Measurements from ENCODE around the gene IYD.
A peak's percentile ranks its signal among the peaks of the same experiment; 100 is the strongest.

The IYD gene, protein sequence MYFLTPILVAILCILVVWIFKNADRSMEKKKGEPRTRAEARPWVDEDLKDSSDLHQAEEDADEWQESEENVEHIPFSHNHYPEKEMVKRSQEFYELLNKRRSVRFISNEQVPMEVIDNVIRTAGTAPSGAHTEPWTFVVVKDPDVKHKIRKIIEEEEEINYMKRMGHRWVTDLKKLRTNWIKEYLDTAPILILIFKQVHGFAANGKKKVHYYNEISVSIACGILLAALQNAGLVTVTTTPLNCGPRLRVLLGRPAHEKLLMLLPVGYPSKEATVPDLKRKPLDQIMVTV

DNA sequence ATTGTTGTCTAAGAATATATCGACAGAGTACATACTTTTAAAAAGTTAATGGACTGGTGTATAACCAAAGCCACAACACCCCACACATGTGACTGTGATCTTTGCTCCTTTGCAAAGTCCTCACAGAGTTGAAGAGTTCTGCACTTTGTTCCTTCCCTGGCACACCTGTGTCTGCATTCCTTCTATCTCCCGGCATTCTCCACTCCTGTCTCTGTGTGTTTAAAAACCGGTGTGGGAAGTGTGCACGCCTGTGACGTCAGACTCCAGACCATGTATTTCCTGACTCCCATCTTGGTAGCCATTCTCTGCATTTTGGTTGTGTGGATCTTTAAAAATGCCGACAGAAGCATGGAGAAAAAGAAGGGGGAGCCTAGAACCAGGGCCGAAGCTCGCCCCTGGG lies at the start of gene IYD:
IYD (plus strand) TSS at position 251 of the 400 bp plus-strand sequence; CDS start at position 271, 20 bp downstream.
- no peak for DNase-seq

DNA sequence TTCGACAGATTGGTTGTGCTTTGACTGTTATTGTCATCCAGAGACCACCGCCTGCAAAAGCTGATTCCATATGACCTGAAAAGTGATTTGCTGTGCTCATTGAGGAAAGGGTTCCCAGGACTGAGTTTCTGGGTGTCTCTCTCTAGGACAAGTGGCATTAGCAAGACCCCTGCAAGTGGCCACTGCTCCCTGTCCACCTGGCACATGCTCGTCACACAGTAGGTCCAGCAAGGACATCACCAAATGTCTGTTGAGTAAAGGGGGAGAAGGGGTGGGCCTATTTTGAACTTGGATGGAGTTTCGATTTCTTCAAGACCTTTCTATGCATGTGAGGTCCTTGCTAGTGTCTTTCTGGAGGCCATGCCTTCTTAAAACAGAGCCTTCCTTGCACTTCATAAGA lies 48.9 kb upstream of the IYD start:
- no peak for DNase-seq

DNA sequence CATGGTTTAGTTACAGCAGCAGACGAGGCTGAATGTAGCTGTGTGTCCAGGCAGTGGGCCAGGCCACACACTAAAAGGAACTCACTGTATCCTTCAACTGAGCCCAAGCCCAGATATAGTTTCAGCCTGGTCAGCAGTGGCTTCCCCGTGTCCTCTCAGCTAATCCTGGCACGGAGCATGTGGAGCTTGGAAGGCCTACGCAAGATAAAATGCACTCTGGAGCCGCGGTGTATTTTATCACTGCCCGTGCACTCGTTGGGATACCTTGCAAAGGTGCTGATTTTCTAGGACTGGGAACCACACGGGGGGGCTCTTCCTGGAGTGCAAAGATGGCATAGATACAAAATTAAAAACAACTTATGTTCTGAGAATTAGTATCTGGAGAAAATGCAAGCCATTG lies 48.4 kb upstream of the IYD start:
- no peak for DNase-seq

DNA sequence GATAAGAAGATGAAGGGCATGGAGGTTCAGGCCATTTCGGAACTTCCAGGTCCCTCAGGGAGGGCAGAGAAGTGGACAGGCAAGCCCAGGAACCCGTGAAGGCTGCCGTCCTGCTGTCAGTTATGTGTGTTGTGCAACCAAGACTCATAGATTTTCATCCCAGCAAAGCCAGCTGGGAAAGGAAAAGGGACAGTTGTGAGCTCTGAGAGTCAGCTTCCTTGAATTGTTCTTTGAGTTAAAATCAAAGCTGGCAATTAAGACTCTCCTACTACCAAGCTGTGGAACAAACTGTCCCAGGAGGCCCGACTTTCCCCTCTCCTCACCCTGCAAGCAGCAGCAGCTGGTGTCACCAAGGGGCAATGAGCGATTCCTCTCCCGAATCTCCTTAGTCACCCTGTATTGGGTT lies 46.3 kb upstream of the IYD start:
- DNase-seq: no peak

DNA sequence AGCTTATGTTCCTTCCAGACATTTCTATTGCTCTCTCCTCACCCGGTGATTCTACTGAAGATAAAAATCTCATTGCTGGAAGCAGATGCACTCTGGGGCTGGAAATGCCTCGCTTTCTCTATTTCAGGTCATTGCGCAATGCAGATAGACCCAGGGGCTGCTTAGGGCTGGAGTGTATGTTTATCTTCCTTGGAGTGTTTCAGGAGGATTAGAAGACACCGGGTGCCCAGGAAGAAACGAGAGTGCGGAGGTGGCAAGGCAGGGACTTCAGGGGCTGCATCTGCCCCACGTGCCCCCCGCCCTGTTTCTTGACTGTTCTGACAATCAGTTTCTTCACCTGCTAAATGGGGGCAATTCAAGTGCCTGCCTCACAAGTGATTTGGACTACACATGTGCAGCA lies 45.6 kb upstream of the IYD start:
- DNase-seq: no peak

DNA sequence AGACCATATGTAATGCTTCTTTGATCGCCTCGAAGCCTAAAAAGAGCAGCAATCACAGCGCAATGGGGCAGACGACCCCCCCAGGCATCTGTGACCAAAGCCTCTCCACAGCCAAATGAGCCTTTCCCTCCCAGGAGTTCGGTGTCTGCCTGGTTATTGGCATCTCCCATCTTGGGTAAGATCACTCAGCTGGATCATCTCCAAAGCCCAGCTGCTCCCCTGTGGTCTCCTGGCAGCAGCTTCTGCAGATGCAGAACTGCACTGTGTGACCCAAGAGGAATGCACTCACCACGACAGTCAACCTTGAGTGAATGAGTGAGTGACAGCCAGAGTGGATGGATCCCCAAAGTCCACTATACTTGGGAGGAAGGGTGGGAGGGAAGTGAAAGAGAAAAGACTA lies 44.8 kb upstream of the IYD start:
- no peak for DNase-seq

DNA sequence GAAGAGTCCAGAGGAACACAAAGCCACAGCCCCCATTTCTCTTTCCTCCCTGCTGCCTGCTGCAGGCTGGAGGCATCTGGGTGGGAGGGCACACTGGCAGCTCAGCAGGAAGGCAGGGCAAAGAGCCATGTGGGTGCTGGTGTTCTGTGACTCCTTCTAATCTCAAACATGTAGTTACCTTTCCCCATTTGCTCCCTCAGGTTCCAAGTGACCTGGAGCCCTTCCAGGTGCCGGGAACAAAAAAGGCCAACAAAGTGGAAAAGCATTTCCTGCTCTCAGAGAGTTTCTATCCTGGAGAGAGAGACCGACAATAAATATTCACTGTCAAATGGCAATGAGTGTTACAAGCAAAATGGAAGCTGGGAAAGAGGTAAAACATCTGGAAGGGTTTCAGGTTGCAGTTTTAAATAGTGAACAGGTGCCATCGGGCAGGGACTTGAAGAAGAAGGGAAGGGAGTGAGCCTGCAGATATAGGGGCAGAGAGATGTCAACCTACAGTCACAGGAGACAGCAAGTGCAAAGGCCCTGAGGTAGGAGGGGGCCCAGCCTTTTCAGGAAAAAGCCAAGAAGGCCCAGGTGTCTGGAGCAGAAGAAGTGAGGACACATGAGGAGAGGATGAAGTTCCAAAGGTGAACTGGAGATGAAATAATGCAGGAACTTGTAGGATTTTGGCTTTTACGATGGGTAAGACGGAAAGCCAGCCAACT lies 43.6 kb upstream of the IYD start:
- DNase-seq: no peak

DNA sequence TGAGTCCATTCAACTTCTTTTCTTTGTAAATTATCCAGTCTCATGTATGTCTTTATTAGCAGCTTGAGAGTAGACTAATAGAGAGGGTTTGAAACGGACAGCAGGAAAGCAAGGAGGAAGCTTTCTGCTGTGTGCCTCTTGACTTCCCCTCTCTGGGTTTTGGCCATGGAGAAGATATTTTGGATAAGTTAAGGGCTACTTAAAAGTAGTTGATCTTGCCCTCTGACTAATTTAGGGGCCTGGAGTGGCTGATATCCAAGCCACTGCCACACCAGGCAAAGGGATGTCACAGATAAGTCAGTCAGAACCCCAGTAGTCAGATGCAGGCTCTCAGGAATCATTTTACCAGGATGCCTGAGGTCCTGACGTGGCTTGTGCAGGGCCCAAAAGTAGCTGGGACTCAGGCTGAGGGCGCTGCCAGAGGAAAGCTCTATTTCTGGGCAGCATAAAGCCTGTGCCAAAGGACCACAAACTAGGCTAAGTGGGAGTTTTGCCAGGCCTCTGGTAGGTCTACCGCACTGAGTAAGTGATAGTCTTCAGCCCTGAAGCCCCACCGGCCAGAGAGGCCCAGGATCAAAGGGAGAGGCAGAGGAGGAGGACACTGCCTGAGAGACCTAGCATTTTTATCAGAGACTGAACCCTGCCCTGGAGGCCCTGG lies 41.6 kb upstream of the IYD start:
- no peak for DNase-seq

DNA sequence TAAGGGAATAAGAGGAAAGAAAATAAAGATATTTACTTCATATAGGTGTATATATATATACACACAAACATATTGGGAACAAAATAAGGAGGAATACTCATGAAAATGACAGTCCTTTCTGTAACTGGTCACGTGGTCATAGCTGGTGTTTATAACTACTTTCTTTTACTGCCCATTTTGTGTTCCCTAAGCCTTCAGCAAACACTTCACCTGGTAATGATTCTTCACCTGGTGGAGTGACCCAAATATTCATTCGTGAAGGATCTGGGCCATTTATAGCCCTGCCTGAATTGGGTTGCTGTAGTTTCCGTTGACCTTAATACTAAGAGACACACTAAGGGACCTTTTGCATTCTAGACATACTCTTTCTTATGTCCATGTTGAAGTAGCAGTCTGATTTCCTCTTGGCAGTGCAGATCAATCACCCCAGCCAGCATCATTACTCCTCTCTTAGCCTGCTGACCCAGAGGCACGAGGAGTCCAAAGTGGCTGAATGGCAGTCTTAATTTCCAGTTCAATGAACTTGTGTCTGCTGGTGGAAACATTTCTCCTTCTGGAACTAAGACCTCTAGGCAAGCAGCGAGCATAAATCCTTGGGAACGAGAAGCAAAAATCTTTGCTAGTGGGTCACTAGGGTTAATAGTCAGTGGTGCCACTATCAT lies 39.9 kb upstream of the IYD start:
- no peak for DNase-seq

DNA sequence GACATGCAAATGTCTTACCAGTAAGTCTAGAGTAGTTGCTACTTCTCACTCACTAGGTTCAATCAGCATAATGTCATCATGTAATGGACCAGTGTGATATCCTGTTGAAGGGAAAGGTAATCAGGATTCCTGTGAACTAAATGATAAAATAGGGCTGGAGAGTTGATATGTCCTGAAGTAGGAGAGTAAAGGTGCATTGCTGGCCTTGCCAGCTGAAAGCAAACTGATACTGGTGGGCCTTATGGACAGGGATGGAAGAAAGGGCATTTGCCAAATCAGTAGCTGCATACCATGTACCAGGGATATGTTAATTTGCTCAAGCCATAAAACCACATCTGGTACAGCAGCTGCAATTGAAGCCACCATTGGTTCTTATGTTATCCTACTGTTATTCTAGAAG lies 37.5 kb upstream of the IYD start:
- DNase-seq: no peak

DNA sequence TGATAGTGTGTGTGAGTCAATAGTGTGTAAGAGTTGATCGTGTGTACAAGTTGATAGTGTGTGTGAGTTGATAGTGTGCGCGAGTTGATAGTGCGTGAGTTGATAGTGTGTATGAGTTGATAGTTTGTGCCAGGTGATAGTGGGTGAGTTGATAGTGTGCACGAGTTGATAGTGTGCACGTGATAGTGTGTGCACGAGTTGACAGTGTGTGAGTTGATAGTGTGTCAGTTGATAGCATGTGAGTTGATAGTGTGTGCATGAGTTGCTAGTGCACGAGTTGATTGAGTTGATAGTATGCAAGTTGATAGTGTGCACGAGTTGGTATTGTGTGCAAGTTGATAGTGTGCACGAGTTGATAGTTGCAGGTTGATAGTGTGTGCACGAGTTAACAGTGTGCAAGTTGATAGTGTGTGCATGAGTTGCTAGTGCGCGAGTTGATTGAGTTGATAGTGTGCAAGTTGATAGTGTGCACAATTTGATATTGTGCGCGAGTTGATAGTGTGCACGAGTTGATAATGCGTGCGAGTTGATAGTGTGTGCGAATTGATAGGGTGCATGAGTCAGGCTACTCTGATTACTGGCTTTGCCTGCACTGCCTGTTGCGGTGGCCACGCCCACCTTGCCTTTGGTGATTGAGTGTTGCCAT lies 35.8 kb upstream of the IYD start:
- DNase-seq: no peak

DNA sequence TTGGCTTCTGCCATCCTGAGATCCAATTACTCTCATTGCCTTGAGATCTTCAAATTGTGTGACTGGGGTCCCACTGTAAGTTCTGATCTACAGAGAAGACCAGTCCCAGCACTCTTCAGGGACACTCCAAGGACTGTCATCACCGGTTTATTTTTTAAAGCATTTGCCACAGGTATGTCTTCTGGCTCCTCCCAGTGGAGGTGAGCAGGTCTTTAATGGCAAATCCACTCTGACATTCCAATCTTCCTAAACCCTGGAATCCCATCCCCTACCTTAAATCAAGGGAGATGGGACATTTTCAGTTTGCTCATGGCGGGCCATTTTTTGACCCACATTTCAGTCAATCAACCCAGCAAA lies 35.2 kb upstream of the IYD start:
- no peak for DNase-seq

DNA sequence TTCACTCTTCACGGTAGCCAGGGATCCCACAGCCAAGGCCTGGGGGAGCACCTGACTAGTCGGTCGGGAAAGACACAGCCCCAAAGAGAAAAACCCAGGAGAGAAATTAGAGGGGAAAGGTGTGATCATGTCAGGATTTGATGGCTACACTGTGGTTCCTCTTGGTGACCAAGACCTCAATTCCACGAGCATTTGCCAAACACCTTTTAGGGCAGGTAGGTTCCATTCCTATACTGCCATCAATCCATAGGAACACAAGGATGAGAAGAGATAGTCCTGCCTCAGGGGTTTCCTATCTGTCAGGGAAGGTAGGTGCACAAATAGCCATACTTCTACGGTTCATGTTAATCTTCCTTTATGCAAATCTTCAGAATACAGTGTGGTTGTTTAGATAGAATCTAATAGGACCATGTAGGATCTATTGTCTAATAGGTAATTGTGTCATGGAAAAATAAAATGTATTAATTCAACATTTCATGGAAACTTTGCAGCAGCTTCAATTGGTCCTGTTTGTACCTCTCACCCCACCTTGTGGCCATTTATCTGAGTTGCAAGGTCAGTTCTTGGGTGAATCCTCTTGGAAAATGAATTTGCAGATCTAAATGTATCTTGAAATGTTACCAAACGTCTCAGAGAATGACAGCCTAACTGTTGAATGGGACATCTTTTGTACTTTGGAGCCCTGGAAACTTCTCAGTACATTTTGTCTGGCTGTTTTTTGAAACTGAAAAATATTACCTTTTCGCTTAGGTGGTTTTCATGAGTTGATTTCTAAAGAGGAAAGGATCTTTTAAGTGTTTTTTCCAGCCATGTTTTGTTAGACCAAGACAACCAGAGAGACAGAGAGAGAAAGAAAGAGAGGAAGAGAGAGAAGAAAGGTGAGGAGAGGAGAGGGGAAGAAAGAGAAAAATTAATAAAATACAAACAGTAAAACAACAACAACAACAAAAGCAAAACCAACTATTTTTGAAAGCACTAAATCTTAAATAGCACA lies 33.7 kb upstream of the IYD start:
- peak; percentile 44 for DNase-seq

DNA sequence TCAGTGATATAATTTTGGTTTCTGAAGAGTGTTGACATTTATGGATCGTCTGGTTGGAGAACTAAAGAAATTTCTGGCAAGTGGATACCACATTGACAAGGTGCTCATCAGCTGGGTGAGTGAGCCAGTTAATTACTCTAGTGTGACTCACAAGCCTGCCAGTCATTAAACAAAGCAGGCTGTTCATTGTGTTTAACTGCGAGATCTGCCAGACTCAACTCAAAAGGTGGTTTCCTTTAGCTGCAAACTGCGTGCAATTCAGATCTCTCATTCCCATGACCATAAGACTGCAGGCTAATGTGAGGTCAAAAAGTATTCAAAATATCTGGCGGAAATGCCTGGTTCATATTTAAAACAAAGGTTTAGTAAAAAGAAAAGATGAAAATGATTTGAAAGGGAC lies 32.5 kb upstream of the IYD start:
- DNase-seq: no peak

DNA sequence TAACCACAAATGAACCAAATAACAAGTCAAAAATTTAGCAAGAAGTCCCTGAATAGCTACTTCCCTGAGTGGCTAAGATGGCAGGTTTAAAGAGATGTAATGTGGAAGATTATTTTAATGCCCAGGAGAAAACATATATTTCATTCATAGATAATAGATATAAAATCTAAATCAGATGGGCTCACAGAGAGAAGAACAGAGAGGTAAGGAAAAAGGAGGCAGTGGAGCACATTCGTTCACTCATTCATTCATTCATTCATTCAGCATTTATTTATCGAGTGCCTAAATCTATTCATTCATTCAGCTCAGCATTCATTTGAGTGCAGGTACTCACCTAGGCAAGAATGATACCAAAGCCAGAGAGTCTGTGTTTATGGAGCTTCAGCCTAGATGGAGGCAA lies 32.1 kb upstream of the IYD start:
- DNase-seq: no peak

DNA sequence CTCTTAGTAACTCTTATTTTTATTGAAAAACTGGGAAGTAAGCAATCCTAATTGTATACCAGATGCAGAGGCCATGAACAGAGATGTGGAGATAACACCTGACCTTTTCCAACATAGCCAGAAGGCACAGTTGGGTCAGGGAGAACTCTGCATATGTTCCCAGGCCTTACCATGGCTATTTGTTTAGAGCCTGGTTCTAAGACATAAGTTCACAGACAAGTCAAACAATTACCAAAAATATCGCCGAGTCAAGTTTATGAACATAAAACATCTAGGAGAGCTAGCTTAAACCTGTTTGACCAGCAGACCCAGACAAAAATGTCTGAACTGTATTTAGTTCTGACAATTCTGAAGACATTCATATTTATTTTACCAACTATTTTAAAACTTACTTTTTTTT lies 26.7 kb upstream of the IYD start:
- DNase-seq: no peak

DNA sequence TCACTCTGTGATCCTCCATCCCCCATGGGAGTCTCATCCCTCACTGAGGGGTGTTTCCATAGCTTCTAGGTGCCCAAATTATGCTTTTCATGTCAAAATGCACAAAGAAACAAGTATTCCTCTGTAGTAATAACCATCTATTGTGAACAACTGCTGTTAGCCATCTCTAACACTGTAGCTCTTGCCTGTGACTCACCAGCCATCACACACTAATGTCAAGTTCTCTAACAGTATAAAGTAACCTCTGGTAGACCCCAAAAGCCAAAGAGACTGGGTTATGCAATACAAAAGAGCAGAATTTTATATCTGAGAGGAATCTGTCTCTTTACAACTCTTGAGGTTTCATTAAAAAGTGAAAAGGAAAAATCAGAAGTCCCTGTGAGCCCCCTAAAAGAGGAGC lies 25.4 kb upstream of the IYD start:
- DNase-seq: no peak

DNA sequence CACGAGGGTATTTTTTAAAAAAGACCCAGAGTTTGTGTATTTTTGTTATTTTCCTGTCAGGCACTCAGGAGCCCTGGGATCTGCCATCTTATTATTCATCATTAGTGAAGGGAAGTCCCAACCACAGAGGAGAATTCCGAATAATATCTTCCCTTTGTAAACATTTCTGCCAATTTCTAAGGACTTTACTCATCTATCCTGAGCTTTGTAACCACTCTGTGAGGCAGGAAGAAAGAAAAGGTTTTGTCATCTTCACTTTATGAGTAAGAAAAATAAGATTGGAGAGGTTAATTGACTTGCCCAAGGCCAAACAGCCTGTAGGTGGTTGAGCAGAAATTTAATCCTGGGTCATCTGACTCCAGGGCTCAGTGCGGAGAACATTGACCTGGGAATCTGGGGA lies 23.0 kb upstream of the IYD start:
- no peak for DNase-seq

DNA sequence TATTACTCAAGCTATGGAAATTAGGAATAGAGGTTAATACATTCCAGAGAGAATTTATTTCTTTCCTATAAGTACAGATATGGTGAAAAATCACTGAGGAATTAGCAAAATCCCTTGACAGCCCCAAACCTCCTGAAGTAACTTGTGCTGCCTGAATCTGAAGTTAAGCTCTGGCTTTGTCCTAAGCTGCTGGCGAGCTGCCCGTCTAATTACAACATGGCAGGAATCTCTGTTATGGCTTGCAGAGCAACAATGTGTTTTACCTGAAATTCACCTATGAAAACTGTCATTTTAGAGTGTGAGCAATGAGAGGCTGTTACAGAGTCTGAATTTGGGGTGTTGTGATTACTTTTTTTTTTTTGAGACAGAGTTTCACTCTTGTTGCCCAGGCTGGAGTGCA lies 22.5 kb upstream of the IYD start:
- DNase-seq: no peak

DNA sequence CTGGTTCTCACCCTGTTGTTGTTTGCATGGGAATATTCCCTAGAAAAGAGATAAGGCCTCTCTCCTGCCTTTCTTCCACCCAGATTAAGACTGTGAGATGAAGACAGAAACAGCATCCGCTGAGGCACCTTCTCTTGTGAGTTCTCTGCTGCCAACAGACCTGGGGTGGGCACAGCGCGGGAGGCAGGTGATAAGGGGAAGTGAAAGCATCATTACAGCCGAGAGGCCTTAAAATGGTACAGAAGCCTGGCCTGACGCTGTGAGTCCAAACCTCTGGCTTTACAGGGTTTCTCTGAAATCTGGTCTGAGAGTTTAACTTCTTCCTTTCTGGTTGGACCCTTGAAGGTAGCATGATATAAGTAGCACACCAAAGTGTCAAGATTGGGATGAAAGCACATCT lies 21.0 kb upstream of the IYD start:
- DNase-seq: no peak

DNA sequence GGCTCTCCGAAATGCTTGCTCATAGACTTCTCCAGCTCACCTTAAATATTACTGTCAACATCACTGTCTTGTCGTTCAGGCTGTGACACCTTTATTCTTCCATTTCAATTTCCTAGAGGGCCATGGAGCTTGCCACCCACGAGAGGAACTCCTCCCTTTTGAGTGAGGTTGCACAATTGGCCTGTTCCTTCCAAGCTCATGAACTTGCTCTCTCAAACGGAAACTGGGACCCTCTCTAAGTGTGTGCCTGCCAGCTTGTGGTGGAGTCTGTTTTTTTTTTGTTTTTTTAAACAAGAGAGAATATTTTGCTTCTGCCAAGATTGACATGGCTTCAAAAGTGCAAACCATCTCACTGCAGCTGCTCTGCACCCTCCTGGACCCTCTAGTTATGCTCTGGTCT lies 19.3 kb upstream of the IYD start:
- DNase-seq: no peak

Measured in stimulated activated CD8-positive, alpha-beta memory T cell treated with anti-CD3 and anti-CD28 coated beads, Interleukin-4, amount 100 ng/mL, for 48 hours (primary cell).